Caco-2 (cell line): ENCODE data around the gene SSTR3. TPM values are rescaled to one million over a fixed set of nuclear protein-coding genes. Genes with fewer than 3 reads are reported as not detected.

Source experiments
- BruUV-seq: library from RNA; stranded (reverse); fragments of 400-500 nt; replicated peaks from 2 replicates; lab custom pipeline; 2021; lab: Mats Ljungman, UMichigan
- CTCF ChIA-PET: fragments of 300-600 bp; sonication (Branson Sonifier 250); formaldehyde crosslinking; loops from one replicate; lab custom pipeline; 2022; ENCODE audit warnings: antibody characterized with exemption; lab: Charles Lee
- POLR2A ChIA-PET: fragments of 300-600 bp; sonication (Branson Sonifier 250); formaldehyde crosslinking; loops from one replicate; lab custom pipeline; 2022; ENCODE audit warnings: antibody characterized with exemption; lab: Charles Lee
- DNase-seq, 2 experiments: peaks; one replicate each; pipeline versions ENCODE4 v3.0.0 to v3.0.0-alpha.2; 2020 to 2022
- H3K27me3 ChIP-seq: replicated peaks from 2 replicates; pipeline ENCODE4 v1.6.0; 2011; ENCODE audit warnings: low read length; ENCODE audit not compliant: control insufficient read depth, insufficient read depth
- H3K36me3 ChIP-seq: 2 replicates; pipeline ENCODE4 v1.5.1; 2011; ENCODE audit warnings: low read length; ENCODE audit not compliant: control insufficient read depth, insufficient read depth
- H3K4me1 ChIP-seq: fragments of 250-450 bp; sonication (Bioruptor Pico); 2 replicates; pipeline ENCODE4 v1.5.1; 2020; ENCODE audit warnings: mild to moderate bottlenecking
- H3K4me3 ChIP-seq: 2 replicates; pipeline ENCODE4 v1.5.1; 2011; ENCODE audit warnings: low read depth, mild to moderate bottlenecking, control low read depth, low read length
- H3K9me3 ChIP-seq: fragments of 250-450 bp; sonication (Bioruptor Pico); 2 replicates; pipeline ENCODE4 v1.5.1; 2020; ENCODE audit warnings: mild to moderate bottlenecking, moderate library complexity
- H3K27ac Mint-ChIP-seq: one replicate; pipeline ENCODE4 v1.8.0; 2022; ENCODE audit warnings: mixed read lengths; ENCODE audit not compliant: unreplicated experiment
- H3K27me3 Mint-ChIP-seq: one replicate; pipeline ENCODE4 v1.8.0; 2022; ENCODE audit warnings: mixed read lengths; ENCODE audit not compliant: insufficient read depth, unreplicated experiment
- H3K36me3 Mint-ChIP-seq: one replicate; pipeline ENCODE4 v1.8.0; 2022; ENCODE audit warnings: mild to moderate bottlenecking, mixed read lengths; ENCODE audit not compliant: insufficient read depth, unreplicated experiment
- H3K4me1 Mint-ChIP-seq: one replicate; pipeline ENCODE4 v1.8.0; 2022; ENCODE audit warnings: low read depth, mixed read lengths; ENCODE audit not compliant: unreplicated experiment
- H3K4me3 Mint-ChIP-seq: one replicate; pipeline ENCODE4 v1.8.0; 2022; ENCODE audit warnings: mild to moderate bottlenecking, moderate library complexity, mixed read lengths; ENCODE audit not compliant: unreplicated experiment
- H3K9me3 Mint-ChIP-seq: one replicate; pipeline ENCODE4 v1.8.0; 2022; ENCODE audit warnings: mixed read lengths; ENCODE audit not compliant: unreplicated experiment
- CTCF ChIP-seq, 2 experiments: fragments of 200-600 bp in 1 of 2; IDR thresholded peaks; 1 replicate in 1 of 2; 2 replicates in 1 of 2; pipeline versions ENCODE4 v1.5.1 to v1.8.0; 2011 to 2022; ENCODE audit warnings: antibody characterized with exemption in 1 of 2, control low read depth in 1 of 2, inconsistent platforms in 1 of 2, low read depth in 1 of 2, low read length in 1 of 2, mild to moderate bottlenecking in 1 of 2, moderate library complexity in 1 of 2; ENCODE audit not compliant: insufficient read depth in 1 of 2, severe bottlenecking in 1 of 2, unreplicated experiment in 1 of 2
- intact Hi-C: fragments of 100-400 bp; cut with micrococcal nuclease; formaldehyde crosslinking; loops from one replicate; pipeline ENCODE4 v1.10.0; 2022; ENCODE audit not compliant: unreplicated experiment
- total RNA-seq: library from RNA; stranded (reverse); gene quantifications from 2 replicates; pipeline ENCODE4 v1.2.3, GENCODE V29; 2022

Gene SSTR3
- total RNA-seq, 1 experiment from 2014 or later = not detected

GRCh38 chr22:37244922-37245722, 32.8 kb upstream of the SSTR3 start:
- Mint-ChIP-seq H3K27ac (no peak overlapping the region), H3K4me1 (no peaks in the 10 kb centered on the region), H3K9me3 (no peaks in the 10 kb centered on the region), H3K4me3 (no peak overlapping the region), H3K27me3 (peaks cover 2% of the 10 kb centered on the region), H3K36me3 (no peaks in the 10 kb centered on the region)
- BruUV-seq = no TSS peak
- no peak for TF ChIP-seq CTCF (IDR thresholded peaks at IDR 0.05; ENCODE audit: insufficient read depth in 1 of 2, low read depth in 1 of 2, low read length in 1 of 2, severe bottlenecking in 1 of 2, unreplicated experiment in 1 of 2)
- CTCF ChIA-PET = interaction anchor here (0.6 kb wide), 1 partner anchor 348 kb away, joined by 3 read pairs; no protein-coding TSS in a partner anchor
- Histone ChIP-seq H3K36me3 (no peaks in the 10 kb centered on the region), H3K4me3 (no peak overlapping the region), H3K4me1 (no peaks in the 10 kb centered on the region), H3K9me3 (no peaks in the 10 kb centered on the region), H3K27me3 (no peaks in the 10 kb centered on the region)
- intact Hi-C loops = no loop called here
- POLR2A ChIA-PET = interaction anchor here (0.5 kb wide), 1 partner anchor 175 kb away, joined by 13 read pairs; no protein-coding TSS in a partner anchor
- peak in 1 of 2 experiments; percentile 14 for DNase-seq

DNA sequence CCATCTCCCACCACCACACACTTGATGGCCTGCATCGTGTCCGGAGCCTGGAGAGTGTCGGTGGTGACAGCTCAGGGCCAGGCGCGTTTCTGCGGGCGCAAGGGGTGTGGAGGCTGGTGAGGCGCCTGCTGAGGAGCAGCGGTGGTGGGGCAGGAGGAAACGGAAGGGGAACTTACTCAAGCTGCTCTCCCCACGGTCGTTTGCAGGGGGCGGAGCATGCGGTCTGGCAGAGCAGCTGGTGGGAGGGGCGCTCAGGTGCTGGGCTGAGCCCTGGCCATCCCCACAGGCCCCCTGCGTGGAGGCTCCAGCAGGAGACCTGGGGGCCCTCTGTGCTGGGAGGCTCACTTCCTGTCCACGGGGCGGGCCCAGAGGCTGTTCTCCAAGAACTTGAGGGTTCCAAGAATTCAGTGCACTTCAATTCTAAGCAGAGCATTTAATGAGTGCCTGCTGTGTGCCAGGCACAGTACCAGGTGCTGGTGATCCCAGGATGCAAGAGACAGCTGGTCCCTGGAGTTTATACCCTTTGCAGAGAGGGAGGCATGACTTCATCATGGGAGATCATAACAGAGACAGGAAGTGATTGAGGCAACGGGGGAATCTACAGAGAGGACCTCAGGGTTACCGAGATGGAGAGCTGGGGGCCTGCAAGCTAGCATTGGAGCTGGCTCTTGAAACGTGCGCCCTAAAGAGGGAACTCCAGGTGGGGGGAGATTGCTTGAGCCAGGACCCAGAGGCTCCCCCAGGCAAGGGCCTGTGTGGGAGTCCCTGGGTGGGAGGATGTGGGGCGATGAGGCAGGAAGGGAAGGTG, 32.0 kb upstream of the SSTR3 start, which contains the start of gene RAC2:
TSS of gene RAC2 (minus strand) at position 156 of the 808 bp plus-strand sequence. CDS start at position 35, 121 bp downstream.
- Histone ChIP-seq H3K4me3 (no peak within 1 kb of the TSS), H3K27me3 (no peaks in the 10 kb centered on the region; the same call in 1 of the 2 replicates), H3K36me3 (no peaks in the 10 kb centered on the region), H3K9me3 (no peaks in the 10 kb centered on the region), H3K4me1 (no peaks in the 10 kb centered on the region)
- no peak within 1 kb of the TSS for H3K27ac Mint-ChIP-seq
- H3K4me1 Mint-ChIP-seq = no peaks in the 10 kb centered on the region
- ChIA-PET CTCF (interaction anchor here (0.6 kb wide), 2 partner anchors 78 to 347 kb away, joined by 3 read pairs; no protein-coding TSS in a partner anchor), POLR2A (no interaction called here)
- no peak for TF ChIP-seq CTCF (IDR thresholded peaks at IDR 0.05; ENCODE audit: insufficient read depth in 1 of 2, low read depth in 1 of 2, low read length in 1 of 2, severe bottlenecking in 1 of 2, unreplicated experiment in 1 of 2)
- H3K9me3 Mint-ChIP-seq = no peaks in the 10 kb centered on the region
- peaks cover 2% of the 10 kb centered on the region for H3K27me3 Mint-ChIP-seq
- H3K4me3 Mint-ChIP-seq = no peak within 1 kb of the TSS
- intact Hi-C loops = no loop called here
- no TSS peak for BruUV-seq
- no peaks in the 10 kb centered on the region for H3K36me3 Mint-ChIP-seq
- DNase-seq = peak in 1 of 2 experiments; percentile 18
